IMR-90 (cell line): ENCODE data around the gene NXPH3. TPM values are rescaled to one million over a fixed set of nuclear protein-coding genes. Genes with fewer than 3 reads are reported as not detected.

ENCODE experiments used
- ATAC-seq: fragments of 200-7000 bp; cut with Tn5 transposase; 2 replicates; pipeline ENCODE4 v1.9.1; 2020; ENCODE audit warnings: low read depth, mild to moderate bottlenecking, moderate library complexity
- BruUV-seq: library from RNA; stranded (reverse); fragments of 400-500 nt; replicated peaks from 2 replicates; lab custom pipeline; 2021; lab: Mats Ljungman, UMichigan
- CTCF ChIA-PET: fragments of 300-600 bp; formaldehyde crosslinking; extraction: SDS; loops from one replicate; lab custom pipeline; 2021; ENCODE audit warnings: antibody characterized with exemption; lab: Yijun Ruan, JAX
- POLR2A ChIA-PET: fragments of 300-600 bp; sonication (Branson Sonifier 250); formaldehyde crosslinking; loops from one replicate; lab custom pipeline; 2022; ENCODE audit warnings: antibody characterized with exemption; ENCODE audit not compliant: unreplicated experiment; lab: Charles Lee
- DNase-seq: peaks from one replicate; pipeline ENCODE4 v3.0.0; 2013
- H2AFZ ChIP-seq: replicated peaks from 2 replicates; pipeline ENCODE3; 2013; ENCODE audit warnings: low read length, mild to moderate bottlenecking; ENCODE audit not compliant: poor library complexity
- H2AK5ac ChIP-seq: 2 replicates; pipeline ENCODE4 v1.6.1; 2013; ENCODE audit warnings: low read depth, low read length, inconsistent platforms
- H2AK9ac ChIP-seq: replicated peaks from 2 replicates; pipeline ENCODE3; 2013; ENCODE audit warnings: mild to moderate bottlenecking, low read depth, low read length, moderate library complexity; ENCODE audit not compliant: poor library complexity
- H2BK120ac ChIP-seq: 2 replicates; pipeline ENCODE4 v1.6.1; 2013; ENCODE audit warnings: low read depth, low read length, inconsistent platforms
- H2BK15ac ChIP-seq: 3 replicates; pipeline ENCODE4 v1.6.1; 2013; ENCODE audit warnings: low read depth, low read length, inconsistent platforms
- H2BK20ac ChIP-seq: 2 replicates; pipeline ENCODE4 v1.6.1; 2013; ENCODE audit warnings: low read depth, mild to moderate bottlenecking, inconsistent platforms, low read length, moderate library complexity
- H2BK5ac ChIP-seq: 2 replicates; pipeline ENCODE4 v1.6.1; 2013; ENCODE audit warnings: mild to moderate bottlenecking, low read depth, low read length, inconsistent platforms; ENCODE audit not compliant: poor library complexity, severe bottlenecking
- H3K14ac ChIP-seq: replicated peaks from 2 replicates; pipeline ENCODE4 v1.6.1; 2013; ENCODE audit warnings: low read depth, low read length, inconsistent platforms
- H3K18ac ChIP-seq: 2 replicates; pipeline ENCODE4 v1.6.1; 2013; ENCODE audit warnings: low read depth, low read length, control low read depth
- H3K23ac ChIP-seq: 2 replicates; pipeline ENCODE4 v1.6.1; 2013; ENCODE audit warnings: low read depth, low read length, inconsistent platforms
- H3K27ac ChIP-seq: 2 replicates; pipeline ENCODE4 v1.5.1; 2013; ENCODE audit warnings: mild to moderate bottlenecking, control low read depth, low read length; ENCODE audit not compliant: insufficient read depth
- H3K27me3 ChIP-seq: 2 replicates; pipeline ENCODE4 v1.6.1; 2013; ENCODE audit warnings: low read length; ENCODE audit not compliant: control insufficient read depth, insufficient read depth
- H3K36me3 ChIP-seq: 2 replicates; pipeline ENCODE4 v1.6.1; 2013; ENCODE audit warnings: low read length, mixed read lengths; ENCODE audit not compliant: control insufficient read depth, insufficient read depth
- H3K4ac ChIP-seq: 2 replicates; pipeline ENCODE4 v1.6.1; 2013; ENCODE audit warnings: low read depth, low read length, inconsistent platforms
- H3K4me1 ChIP-seq: 2 replicates; pipeline ENCODE4 v1.6.1; 2013; ENCODE audit warnings: low read length, mixed read lengths; ENCODE audit not compliant: control insufficient read depth, insufficient read depth
- H3K4me2 ChIP-seq: 2 replicates; pipeline ENCODE4 v1.6.1; 2013; ENCODE audit warnings: low read depth, mild to moderate bottlenecking, control low read depth, low read length, moderate library complexity
- H3K4me3 ChIP-seq: 2 replicates; pipeline ENCODE4 v1.5.1; 2013; ENCODE audit warnings: low read depth, mild to moderate bottlenecking, control low read depth, low read length, moderate library complexity; ENCODE audit not compliant: insufficient read depth
- H3K56ac ChIP-seq: 2 replicates; pipeline ENCODE4 v1.6.1; 2013; ENCODE audit warnings: low read length, inconsistent platforms; ENCODE audit not compliant: insufficient read depth; ENCODE audit errors: extremely low read depth
- H3K79me1 ChIP-seq, 2 experiments: 2 replicates each; pipeline ENCODE4 v1.6.1; 2013; ENCODE audit warnings: low read length in 2 of 2, inconsistent platforms in 1 of 2, low read depth in 1 of 2
- H3K9ac ChIP-seq: 2 replicates; pipeline ENCODE4 v1.6.1; 2013; ENCODE audit warnings: low read depth, low read length, control low read depth
- H3K9me1 ChIP-seq: 2 replicates; pipeline ENCODE4 v1.6.1; 2013; ENCODE audit warnings: low read length, inconsistent platforms; ENCODE audit not compliant: insufficient read depth
- H3K9me3 ChIP-seq: 2 replicates; pipeline ENCODE4 v1.6.1; 2013; ENCODE audit warnings: low read length; ENCODE audit not compliant: control insufficient read depth, insufficient read depth
- H4K20me1 ChIP-seq: 2 replicates; pipeline ENCODE4 v1.6.1; 2013; ENCODE audit warnings: low read length, inconsistent platforms; ENCODE audit not compliant: insufficient read depth
- H4K5ac ChIP-seq: 2 replicates; pipeline ENCODE4 v1.6.1; 2013; ENCODE audit warnings: mild to moderate bottlenecking, low read depth, low read length, control low read depth
- H4K8ac ChIP-seq, 2 experiments: 2 replicates each; pipeline ENCODE4 v1.6.1; 2013; ENCODE audit warnings: low read depth in 2 of 2, low read length in 2 of 2, control low read depth in 1 of 2, inconsistent platforms in 1 of 2
- H4K91ac ChIP-seq: 2 replicates; pipeline ENCODE4 v1.6.1; 2013; ENCODE audit warnings: low read depth, low read length, inconsistent platforms; ENCODE audit not compliant: insufficient read depth
- BHLHE40 ChIP-seq: fragments of 150-350 bp; IDR thresholded peaks from 2 replicates; pipeline ENCODE4 v1.6.1; 2016; ENCODE audit warnings: mild to moderate bottlenecking, low read depth, low read length
- CEBPB ChIP-seq: IDR thresholded peaks from 2 replicates; pipeline ENCODE4 v1.6.1; 2012; ENCODE audit warnings: low read depth, low read length, improper control_type of control experiment
- CHD1 ChIP-seq: IDR thresholded peaks from 2 replicates; pipeline ENCODE4 v1.6.1; 2012; ENCODE audit warnings: low read depth, low read length, improper control_type of control experiment
- CTCF ChIP-seq: conservative IDR thresholded peaks from 2 replicates; pipeline ENCODE4 v1.5.1; 2012; ENCODE audit warnings: mild to moderate bottlenecking, low read depth, low read length, improper control_type of control experiment
- ELK1 ChIP-seq: fragments of 150-350 bp; IDR thresholded peaks from 2 replicates; pipeline ENCODE4 v1.6.1; 2016; ENCODE audit warnings: low read depth, mild to moderate bottlenecking, low read length, moderate library complexity, borderline replicate concordance
- FOS ChIP-seq: fragments of 150-350 bp; IDR thresholded peaks from 2 replicates; pipeline ENCODE4 v1.6.1; 2016; ENCODE audit warnings: low read depth, low read length
- MAFK ChIP-seq: IDR thresholded peaks from 2 replicates; pipeline ENCODE4 v1.6.1; 2012; ENCODE audit warnings: low read depth, low read length, improper control_type of control experiment
- MAZ ChIP-seq: IDR thresholded peaks from 2 replicates; pipeline ENCODE4 v1.6.1; 2012; ENCODE audit warnings: low read depth, mild to moderate bottlenecking, low read length, improper control_type of control experiment, moderate library complexity, borderline replicate concordance
- NFE2L2 ChIP-seq: fragments of 150-350 bp; IDR thresholded peaks from 2 replicates; pipeline ENCODE4 v1.6.1; 2016; ENCODE audit warnings: low read depth, mild to moderate bottlenecking, low read length
- POLR2A ChIP-seq: IDR thresholded peaks from 2 replicates; pipeline ENCODE4 v1.6.1; 2012; ENCODE audit warnings: mild to moderate bottlenecking, low read depth, low read length
- RAD21 ChIP-seq: IDR thresholded peaks from 2 replicates; pipeline ENCODE4 v1.6.1; 2012; ENCODE audit warnings: low read length, improper control_type of control experiment
- RCOR1 ChIP-seq: IDR thresholded peaks from 2 replicates; pipeline ENCODE4 v1.6.1; 2012; ENCODE audit warnings: mild to moderate bottlenecking, low read length, improper control_type of control experiment; ENCODE audit not compliant: insufficient replicate concordance
- RFX5 ChIP-seq: IDR thresholded peaks from 2 replicates; pipeline ENCODE4 v1.8.0; 2012; ENCODE audit warnings: low read depth, mild to moderate bottlenecking, low read length, moderate library complexity
- SMC3 ChIP-seq: fragments of 150-350 bp; IDR thresholded peaks from 2 replicates; pipeline ENCODE4 v1.6.1; 2016; ENCODE audit warnings: low read depth, mild to moderate bottlenecking, antibody characterized with exemption, low read length, moderate library complexity
- USF2 ChIP-seq: fragments of 150-350 bp; IDR thresholded peaks from 2 replicates; pipeline ENCODE4 v1.6.1; 2017; ENCODE audit warnings: mild to moderate bottlenecking, antibody characterized with exemption, low read length, low read depth
- WGBS, 2 experiments: methylation state at CpG; one replicate each; pipeline versions ENCODE4 v1.1.5 to v1.1.7; 2013; ENCODE audit warnings: missing lambda C conversion rate in 2 of 2; ENCODE audit not compliant: insufficient read length in 1 of 2; ENCODE audit errors: extremely low coverage in 2 of 2; 5-methylcytosine and 5-hydroxymethylcytosine counted together
- dilution Hi-C: fragments of 300-500 bp; cut with HindIII; formaldehyde crosslinking; loops from one replicate; pipeline ENCODE4 v1.14.3; 2018; ENCODE audit warnings: low sequenced_read_pairs; ENCODE audit not compliant: unreplicated experiment
- in situ Hi-C: fragments of 300-500 bp; cut with MboI; formaldehyde crosslinking; loops from 3 replicates; pipeline ENCODE4 v1.14.3; 2019; ENCODE audit warnings: low sequenced_read_pairs, inconsistent platforms, mixed read lengths
- intact Hi-C: fragments of 100-400 bp; cut with micrococcal nuclease; formaldehyde crosslinking; loops from 2 replicates; pipeline ENCODE4 v1.10.0; 2022
- polyA plus RNA-seq, 3 experiments: library from polyadenylated mRNA; depleted of rRNA; stranded (reverse); fragments of >200 nt; gene quantifications; 2 replicates each; pipeline ENCODE4 v1.2.3, GENCODE V29; 2012; ENCODE audit warnings: low replicate concordance in 1 of 3
- total RNA-seq: library from RNA; depleted of rRNA; stranded (reverse); fragments of >200 nt; gene quantifications from 2 replicates; pipeline ENCODE4 v1.2.3, GENCODE V29; 2012

Gene NXPH3
- total and polyA plus RNA-seq, 2 of the 4 experiments (the other 2 are of a cell fraction) = 0.18 to 0.31 TPM

GRCh38 chr17:49549311-49549605 lies 26.4 kb upstream of the NXPH3 start:
- Histone ChIP-seq H3K27me3 (peaks cover 54% of the 10 kb centered on the region), H2AK9ac (no peak overlapping the region), H3K18ac (no peak overlapping the region), H4K91ac (no peak overlapping the region), H3K9ac (no peak overlapping the region), H3K4me3 (no peak overlapping the region), H3K4me2 (no peak overlapping the region), H2BK120ac (no peak overlapping the region), H3K9me1 (no peaks in the 10 kb centered on the region), H3K9me3 (peaks cover 1% of the 10 kb centered on the region; the same call in 1 of the 2 replicates), H2BK20ac (no peak overlapping the region), H3K36me3 (no peaks in the 10 kb centered on the region), H3K4ac (no peak overlapping the region), H3K79me1 (no peaks in the 10 kb centered on the region), H3K56ac (no peak overlapping the region), H4K20me1 (no peaks in the 10 kb centered on the region), H3K23ac (no peak overlapping the region), H3K27ac (no peak overlapping the region), H4K5ac (no peak overlapping the region), H3K4me1 (no peaks in the 10 kb centered on the region), H3K14ac (no peak overlapping the region), H2BK5ac (no peak overlapping the region), H2AK5ac (no peak overlapping the region), H4K8ac (no peak overlapping the region), H2AFZ (no peak overlapping the region), H2BK15ac (no peak overlapping the region)
- 86% methylated on average over 3 of the region's 6 CpGs; no CpG with 5 or more reads in 1 of the 2 experiments for whole genome bisulfite sequencing, 2 experiments
- dilution Hi-C loops (no loop called here), intact Hi-C loops (no loop called here), in situ Hi-C loops (loop anchor here (10.0 kb wide), 1 partner anchor 234 kb away; no protein-coding TSS in a partner anchor)
- BruUV-seq = no TSS peak
- POLR2A ChIA-PET = no interaction called here
- ATAC-seq (no peak), DNase-seq (no peak)
- no peak for TF ChIP-seq ELK1
- no peak for TF ChIP-seq MAFK
- no peak for TF ChIP-seq RCOR1
- no peak for TF ChIP-seq POLR2A
- TF ChIP-seq NFE2L2 = no peak
- no peak for TF ChIP-seq BHLHE40
- no peak for TF ChIP-seq MAZ
- no peak for TF ChIP-seq FOS
- TF ChIP-seq CEBPB = no peak
- TF ChIP-seq RAD21 = no peak
- no peak for TF ChIP-seq CTCF
- no peak for TF ChIP-seq CHD1
- TF ChIP-seq RFX5 = no peak
- no peak for TF ChIP-seq USF2
- no peak for TF ChIP-seq SMC3
- CTCF ChIA-PET = no interaction called here
